ENCODE results near the gene UBE3A.

Gene UBE3A

GRCh38 chr15:25408929-25409328, 29.9 kb downstream of the UBE3A start:
- TF ChIP-seq TAF1 (IDR thresholded peaks at IDR 0.05; ENCODE audit: borderline replicate concordance, insufficient read depth, low read length) (no peak), REST (IDR thresholded peaks at IDR 0.05; ENCODE audit: insufficient read depth in 1 of 2, low read depth in 2 of 2, low read length in 2 of 2) (no peak), SIN3A (IDR thresholded peaks at IDR 0.05; ENCODE audit: borderline replicate concordance, insufficient read depth, low read length) (no peak), POLR2AphosphoS5 (IDR thresholded peaks at IDR 0.05; ENCODE audit: low read depth, low read length) (no peak), FOXP2 (optimal IDR thresholded peaks at IDR 0.05; ENCODE audit: borderline replicate concordance, extremely low read depth, extremely low read length, insufficient read depth) (no peak)

- TF ChIP-seq POLR2AphosphoS5 (IDR thresholded peaks at IDR 0.05; ENCODE audit: low read depth, low read length), result no peak
- TF ChIP-seq FOXP2 (optimal IDR thresholded peaks at IDR 0.05; ENCODE audit: borderline replicate concordance, extremely low read depth, extremely low read length, insufficient read depth), result no peak
- no peak for TF ChIP-seq SIN3A (IDR thresholded peaks at IDR 0.05; ENCODE audit: borderline replicate concordance, insufficient read depth, low read length)
- TF ChIP-seq TAF1 (IDR thresholded peaks at IDR 0.05; ENCODE audit: borderline replicate concordance, insufficient read depth, low read length), result no peak
- TF ChIP-seq REST (IDR thresholded peaks at IDR 0.05; ENCODE audit: insufficient read depth in 1 of 2, low read depth in 2 of 2, low read length in 2 of 2), result no peak
Observed at GRCh38 chr15:25408428-25408827, 30.4 kb downstream of the UBE3A start.

GRCh38 chr15:25407950-25408349, 30.9 kb downstream of the UBE3A start:
- TF ChIP-seq REST (IDR thresholded peaks at IDR 0.05; ENCODE audit: insufficient read depth in 1 of 2, low read depth in 2 of 2, low read length in 2 of 2) (no peak), TAF1 (IDR thresholded peaks at IDR 0.05; ENCODE audit: borderline replicate concordance, insufficient read depth, low read length) (no peak)

- TF ChIP-seq TAF1 (IDR thresholded peaks at IDR 0.05; ENCODE audit: borderline replicate concordance, insufficient read depth, low read length) (no peak), SIN3A (IDR thresholded peaks at IDR 0.05; ENCODE audit: borderline replicate concordance, insufficient read depth, low read length) (no peak), POLR2AphosphoS5 (IDR thresholded peaks at IDR 0.05; ENCODE audit: low read depth, low read length) (no peak), REST (IDR thresholded peaks at IDR 0.05; ENCODE audit: insufficient read depth in 1 of 2, low read depth in 2 of 2, low read length in 2 of 2) (no peak), FOXP2 (optimal IDR thresholded peaks at IDR 0.05; ENCODE audit: borderline replicate concordance, extremely low read depth, extremely low read length, insufficient read depth) (no peak)
Observed at GRCh38 chr15:25406846-25407245, 32.0 kb downstream of the UBE3A start.

- TF ChIP-seq POLR2AphosphoS5 (IDR thresholded peaks at IDR 0.05; ENCODE audit: low read depth, low read length), result no peak
- TF ChIP-seq TAF1 (IDR thresholded peaks at IDR 0.05; ENCODE audit: borderline replicate concordance, insufficient read depth, low read length), result no peak
- TF ChIP-seq FOXP2 (optimal IDR thresholded peaks at IDR 0.05; ENCODE audit: borderline replicate concordance, extremely low read depth, extremely low read length, insufficient read depth), result no peak
- TF ChIP-seq REST (IDR thresholded peaks at IDR 0.05; ENCODE audit: insufficient read depth in 1 of 2, low read depth in 2 of 2, low read length in 2 of 2), result no peak
- no peak for TF ChIP-seq SIN3A (IDR thresholded peaks at IDR 0.05; ENCODE audit: borderline replicate concordance, insufficient read depth, low read length)
Observed at GRCh38 chr15:25406261-25406660, 32.6 kb downstream of the UBE3A start.

Data from PFSK-1 (cell line).